ENCODE data around the gene INTS6.

The INTS6 gene

GRCh38 chr13:51311957-51312520, 140.8 kb downstream of the INTS6 start:
- DNase-seq: no peak

Data from activated effector memory CD4-positive, alpha-beta T cell treated with Interleukin-2 at 50 U/mL for 16 hours (primary cell).